ENCODE results near the gene FAM110A.

GRCh38 chr20:878511-879307 is 45.2 kb downstream of the FAM110A start:
- no peak for TF ChIP-seq CTCF (IDR thresholded peaks at IDR 0.05)
- TF ChIP-seq ZFX (IDR thresholded peaks at IDR 0.05; ENCODE audit: borderline replicate concordance) = no peak
